ENCODE measurements around the gene SMPD3. TPM values are rescaled to one million over a fixed set of nuclear protein-coding genes. Genes with fewer than 3 reads are reported as not detected.

Gene SMPD3
- total RNA-seq, 4 donors from 2014 or later: 51.1 to 168 (median 68.9) TPM

GRCh38 chr16:68378436-68379415 lies 69.6 kb downstream of the SMPD3 start:
- DNase-seq: no peak
- H3K4me3 ChIP-seq: no peak overlapping the region
- no peaks in the 10 kb centered on the region for H3K27me3 ChIP-seq
- H3K4me1 ChIP-seq: peaks cover under 1 to 18% (median 18%) of the 10 kb centered on the region in 4 donors
- no peak overlapping the region for H3K27ac ChIP-seq
- in situ Hi-C loops (cut with MboI; ENCODE audit: low pct_ligation_motif_present in 1 of 4, low pct_unique_long_range_greater_than_20kb in 1 of 4, low sequenced_read_pairs in 3 of 4): loop anchor here in 1 of 4 donors (25.0 kb wide), 1 partner anchor 134 kb away; no protein-coding TSS in a partner anchor
- WGBS, 2 donors (ENCODE audit: low coverage in 1 of 2): 88% methylated on average over 13 of the region's 13 CpGs; no CpG with 5 or more reads in 1 of the 2 donors
- no peaks in the 10 kb centered on the region for H3K9me3 ChIP-seq
- intact Hi-C loops (cut with DNase I; ENCODE audit: low total_unique reads): no loop called here
- H3K36me3 ChIP-seq: peaks cover 0 to 5% (median 0%) of the 10 kb centered on the region in 4 donors
- TF ChIP-seq POLR2A (IDR thresholded peaks at IDR 0.05): no peak
- TF ChIP-seq POLR2AphosphoS5 (IDR thresholded peaks at IDR 0.05): no peak
- no peak for TF ChIP-seq EP300 (IDR thresholded peaks at IDR 0.05; ENCODE audit: low read depth)
- TF ChIP-seq CTCF (IDR thresholded peaks at IDR 0.05): no peak

GRCh38 chr16:68377667-68378393 lies 70.5 kb downstream of the SMPD3 start:
- Histone ChIP-seq H3K4me1 (peaks cover 0 to 10% (median 9%) of the 10 kb centered on the region in 4 donors), H3K4me3 (no peak overlapping the region), H3K36me3 (peaks cover 0 to 5% (median 0%) of the 10 kb centered on the region in 4 donors), H3K9me3 (no peaks in the 10 kb centered on the region), H3K27ac (no peak overlapping the region), H3K27me3 (no peaks in the 10 kb centered on the region)
- no peak for DNase-seq
- 81% methylated on average over 11 of the region's 11 CpGs; no CpG with 5 or more reads in 1 of the 2 donors for WGBS, 2 donors (ENCODE audit: low coverage in 1 of 2)
- TF ChIP-seq CTCF (IDR thresholded peaks at IDR 0.05) (no peak), POLR2AphosphoS5 (IDR thresholded peaks at IDR 0.05) (no peak), POLR2A (IDR thresholded peaks at IDR 0.05) (no peak), EP300 (IDR thresholded peaks at IDR 0.05; ENCODE audit: low read depth) (no peak)
- intact Hi-C loops (cut with DNase I; ENCODE audit: low total_unique reads) (no loop called here), in situ Hi-C loops (cut with MboI; ENCODE audit: low pct_ligation_motif_present in 1 of 4, low pct_unique_long_range_greater_than_20kb in 1 of 4, low sequenced_read_pairs in 3 of 4) (loop anchor here in 1 of 4 donors (25.0 kb wide), 1 partner anchor 134 kb away; no protein-coding TSS in a partner anchor)

- peaks cover 0 to 5% (median 0%) of the 10 kb centered on the region in 4 donors for H3K36me3 ChIP-seq
- intact Hi-C loops (cut with DNase I; ENCODE audit: low total_unique reads) (no loop called here), in situ Hi-C loops (cut with MboI; ENCODE audit: low pct_ligation_motif_present in 1 of 4, low pct_unique_long_range_greater_than_20kb in 1 of 4, low sequenced_read_pairs in 3 of 4) (loop anchor here in 1 of 4 donors (25.0 kb wide), 1 partner anchor 135 kb away; no protein-coding TSS in a partner anchor)
- no peaks in the 10 kb centered on the region for H3K27me3 ChIP-seq
- H3K4me1 ChIP-seq: peaks cover 0 to 6% (median 4%) of the 10 kb centered on the region in 4 donors
- H3K9me3 ChIP-seq: no peaks in the 10 kb centered on the region
- no peak for DNase-seq
- TF ChIP-seq CTCF (IDR thresholded peaks at IDR 0.05): no peak
- TF ChIP-seq POLR2A (IDR thresholded peaks at IDR 0.05): no peak
- TF ChIP-seq POLR2AphosphoS5 (IDR thresholded peaks at IDR 0.05): no peak
- TF ChIP-seq EP300 (IDR thresholded peaks at IDR 0.05; ENCODE audit: low read depth): no peak
- no peak overlapping the region for H3K27ac ChIP-seq
- 94% methylated on average over 7 of the region's 7 CpGs; no CpG with 5 or more reads in 1 of the 2 donors for WGBS, 2 donors (ENCODE audit: low coverage in 1 of 2)
- H3K4me3 ChIP-seq: no peak overlapping the region
Measured at GRCh38 chr16:68377221-68377620, 71.1 kb downstream of the SMPD3 start.
